GM12891 (cell line): ENCODE data around the gene ZNF385A.

Experiments used
- PAX5 ChIP-seq: IDR thresholded peaks from 2 replicates; pipeline ENCODE4 v1.6.1; 2011; ENCODE audit warnings: low read length, moderate library complexity, mild to moderate bottlenecking; ENCODE audit not compliant: insufficient read depth, severe bottlenecking
- POLR2A ChIP-seq: IDR thresholded peaks from 2 replicates; pipeline ENCODE4 v1.6.1; 2011; ENCODE audit warnings: low read depth, low read length, control low read depth
- POLR2AphosphoS5 ChIP-seq: IDR thresholded peaks from 2 replicates; pipeline ENCODE4 v1.6.1; 2011; ENCODE audit warnings: low read depth, low read length, control low read depth
- POU2F2 ChIP-seq: IDR thresholded peaks from 2 replicates; pipeline ENCODE4 v1.6.1; 2011; ENCODE audit warnings: low read depth, mild to moderate bottlenecking, control low read depth, low read length, moderate library complexity
- SPI1 ChIP-seq: IDR thresholded peaks from 2 replicates; pipeline ENCODE4 v1.6.1; 2011; ENCODE audit warnings: low read depth, low read length, control low read depth
- TAF1 ChIP-seq: IDR thresholded peaks from 2 replicates; pipeline ENCODE4 v1.6.1; 2011; ENCODE audit warnings: low read depth, low read length, control low read depth

- TF ChIP-seq POLR2A (no peak), POLR2AphosphoS5 (no peak), TAF1 (no peak), POU2F2 (no peak), SPI1 (no peak), PAX5 (no peak)
Measured at GRCh38 chr12:54352891-54353874, 31.4 kb downstream of the ZNF385A start.
